Right forelimb (tissue), 1 donor: ENCODE results near the gene ARID5A.
"Not testable (repeated sequence)": the region's sequence is repeated elsewhere in the genome, so short reads cannot be mapped to it uniquely, and the experiment has no call there.

Experiments used
- DNase-seq: peaks from one replicate; pipeline ENCODE4 v3.0.0-alpha.2; 2018

The ARID5A gene

DNA sequence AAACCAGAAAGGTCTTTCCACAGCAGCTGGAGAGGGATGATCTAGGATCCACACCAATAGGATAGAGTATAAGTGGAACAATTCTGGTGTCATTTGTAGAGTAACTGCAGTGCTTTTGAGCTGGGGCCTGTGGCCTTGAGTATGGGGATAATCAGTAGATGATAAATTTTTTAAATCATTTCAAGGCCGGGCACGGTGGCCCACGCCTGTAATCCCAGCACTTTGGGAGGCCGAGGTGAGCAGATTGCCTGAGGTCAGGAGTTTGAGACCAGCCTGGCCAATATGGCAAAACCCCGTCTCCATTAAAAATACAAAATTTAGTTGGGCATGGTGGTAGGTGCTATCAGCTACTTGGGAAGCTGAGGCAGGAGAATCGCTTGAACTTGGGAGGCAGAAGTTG is 20.9 kb downstream of the ARID5A start:
- DNase-seq, result not testable (repeated sequence)

DNA sequence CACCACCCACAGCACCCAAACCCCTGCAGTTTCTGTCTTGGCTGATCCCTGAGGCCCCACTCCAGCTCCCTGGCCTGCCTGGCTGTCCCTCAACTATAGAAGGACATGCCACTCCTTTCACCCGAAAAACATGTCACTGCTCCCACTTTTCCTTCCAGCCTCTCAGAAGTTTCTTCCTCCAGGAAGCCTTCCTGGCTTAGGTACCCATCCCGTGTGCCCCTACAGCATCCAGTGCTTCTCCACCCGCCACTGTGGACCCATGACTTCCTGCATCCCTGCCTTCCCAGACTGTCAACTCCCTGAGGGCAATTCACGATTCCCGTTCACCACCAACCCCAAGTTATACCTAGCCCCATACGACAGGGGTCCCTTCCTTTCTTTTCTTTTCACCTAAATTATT is 21.5 kb downstream of the ARID5A start:
- no peak for DNase-seq

DNA sequence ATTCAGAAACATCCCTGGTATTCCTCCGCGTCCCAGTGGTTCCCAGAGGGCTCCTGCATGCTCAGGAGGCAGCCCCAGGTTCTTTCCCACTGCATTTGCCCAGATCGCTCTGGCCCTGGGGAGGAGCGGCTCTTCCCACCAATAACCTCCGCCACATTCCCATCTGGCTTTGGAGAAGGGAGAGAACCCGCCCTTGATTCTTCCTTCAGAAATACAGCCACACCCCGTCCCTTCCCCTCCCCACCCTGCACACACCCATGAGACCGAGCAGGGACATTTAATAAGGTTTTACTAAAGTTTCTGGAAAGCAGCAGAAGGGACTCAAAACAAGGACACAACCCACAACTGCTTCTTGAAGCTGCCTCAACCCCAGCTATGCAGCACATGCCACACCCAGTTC is 21.9 kb downstream of the ARID5A start:
- DNase-seq, result no peak

DNA sequence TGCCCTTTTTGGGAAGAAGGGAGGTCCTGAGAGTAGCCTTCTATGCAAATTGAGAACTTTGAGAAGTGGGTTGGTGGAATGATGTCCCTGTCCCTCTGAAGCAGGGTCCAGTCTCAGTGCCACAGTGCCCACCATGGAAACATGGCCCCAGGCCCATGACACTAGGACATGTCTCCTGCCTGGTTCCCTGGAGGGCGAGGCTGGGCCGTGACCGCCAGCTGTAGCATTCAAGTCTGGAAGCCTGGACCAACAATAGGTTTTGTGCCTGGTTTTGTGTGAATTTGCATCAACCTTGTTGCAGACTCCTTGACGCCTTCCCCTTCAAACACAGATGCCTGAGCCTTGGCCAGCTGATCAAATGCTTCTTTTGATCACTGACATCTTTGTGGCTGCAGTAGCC is 27.5 kb downstream of the ARID5A start:
- no peak for DNase-seq

DNA sequence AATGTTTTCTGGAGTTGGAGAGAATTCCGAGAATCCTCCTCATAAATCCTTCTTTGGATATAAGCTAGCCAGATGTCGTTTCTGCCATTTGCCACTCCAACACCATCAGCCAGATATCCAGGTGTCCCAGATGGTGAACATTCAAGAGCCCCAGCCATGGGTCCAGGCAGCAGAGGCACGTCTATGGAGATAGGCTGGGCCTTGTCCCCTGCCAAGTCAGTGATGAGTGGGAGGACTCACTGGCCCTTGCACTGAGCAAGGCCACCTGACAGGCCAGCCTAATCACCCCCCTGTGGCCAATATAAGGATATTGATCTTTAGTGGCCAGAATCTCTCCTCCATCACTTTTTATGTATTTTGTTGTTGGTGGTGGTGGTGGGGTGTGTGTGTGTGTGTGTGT is 28.0 kb downstream of the ARID5A start:
- no peak for DNase-seq

DNA sequence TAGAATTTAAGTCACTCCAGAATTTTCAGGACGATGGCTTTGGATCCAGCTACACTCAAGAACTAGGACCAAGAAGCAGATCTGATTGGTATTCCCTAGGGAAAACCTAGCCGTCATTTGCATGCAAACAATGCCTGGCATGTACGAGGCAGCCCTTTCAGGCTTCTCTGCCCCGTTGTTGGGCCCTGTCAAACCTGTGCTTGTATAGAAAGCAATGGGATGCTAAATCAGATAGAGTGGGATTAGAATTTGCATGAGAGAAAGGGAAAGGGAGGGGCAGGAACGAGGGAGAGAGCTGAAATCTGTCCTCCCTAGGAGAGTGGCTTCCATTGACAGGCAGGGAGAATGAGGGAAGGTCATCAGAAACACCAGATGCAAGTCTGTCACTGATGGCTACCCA is 28.6 kb downstream of the ARID5A start:
- DNase-seq, result no peak

DNA sequence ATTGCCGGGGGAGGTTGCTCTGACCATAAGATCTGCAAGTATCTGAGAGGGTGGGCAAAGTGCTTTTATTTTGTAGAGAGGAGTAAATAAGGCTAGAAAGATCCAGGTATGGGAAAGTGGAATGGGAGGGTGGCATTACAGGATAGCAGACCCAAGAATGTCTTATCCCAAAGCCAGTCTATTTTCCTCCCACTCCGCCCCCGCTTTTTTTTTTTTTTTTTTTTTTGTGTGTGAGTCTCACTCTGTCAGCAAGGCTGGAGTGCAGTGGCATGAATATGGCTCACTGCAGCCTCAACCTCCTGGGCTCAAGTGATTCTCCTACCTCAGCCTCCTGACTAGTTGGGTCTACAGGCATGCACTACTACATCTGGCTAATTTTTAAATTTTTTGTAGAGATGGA is 31.5 kb downstream of the ARID5A start:
- no peak for DNase-seq

DNA sequence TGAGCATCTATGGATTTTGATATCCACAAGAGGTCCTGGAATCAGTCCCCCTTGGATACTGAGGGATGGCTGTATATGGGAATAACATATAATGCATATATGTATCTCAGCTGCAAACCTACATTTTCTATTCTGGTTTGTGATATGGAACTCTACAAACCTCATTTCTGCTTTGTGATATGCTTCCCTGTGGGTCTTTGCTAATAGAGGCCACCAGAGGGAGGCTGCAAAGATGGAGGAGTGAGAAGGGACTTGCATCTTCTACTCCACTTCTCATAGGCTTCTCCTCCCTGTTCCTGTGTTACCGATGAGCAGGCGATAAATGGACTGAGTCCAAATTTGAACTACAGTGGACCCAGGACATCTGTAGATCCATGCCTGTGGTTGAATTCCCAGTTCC is 37.8 kb downstream of the ARID5A start:
- DNase-seq, result no peak

DNA sequence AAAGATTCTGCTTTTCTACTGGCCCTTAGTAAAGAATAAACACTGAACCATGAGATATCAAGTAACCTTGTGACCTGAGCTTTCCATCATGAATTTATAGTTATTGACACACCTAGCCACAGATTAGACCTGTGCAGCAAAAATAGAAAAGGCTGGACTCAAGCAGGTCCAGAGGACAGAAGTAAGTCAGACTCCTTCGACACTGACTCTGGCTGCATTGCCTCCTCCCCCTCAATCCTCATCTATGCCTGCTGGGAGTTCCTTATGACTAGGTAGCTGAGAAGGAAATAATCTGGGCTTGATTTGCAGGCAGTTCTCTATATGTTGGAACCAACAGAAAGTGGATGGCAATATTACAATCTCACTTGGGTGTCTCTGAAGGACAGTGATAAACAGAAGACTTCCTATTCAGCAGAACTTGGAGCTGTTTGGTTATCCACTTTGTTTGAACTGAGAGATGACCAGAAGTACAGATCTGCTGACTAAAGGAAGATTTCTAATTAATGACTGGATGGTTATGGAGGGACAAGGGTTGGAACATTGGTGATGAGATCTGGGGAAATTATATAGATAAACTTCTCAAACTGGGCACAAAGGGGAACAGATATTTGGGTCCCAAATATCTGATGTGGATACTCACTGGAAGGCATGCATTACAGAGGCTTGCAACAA is 39.4 kb downstream of the ARID5A start:
- no peak for DNase-seq

DNA sequence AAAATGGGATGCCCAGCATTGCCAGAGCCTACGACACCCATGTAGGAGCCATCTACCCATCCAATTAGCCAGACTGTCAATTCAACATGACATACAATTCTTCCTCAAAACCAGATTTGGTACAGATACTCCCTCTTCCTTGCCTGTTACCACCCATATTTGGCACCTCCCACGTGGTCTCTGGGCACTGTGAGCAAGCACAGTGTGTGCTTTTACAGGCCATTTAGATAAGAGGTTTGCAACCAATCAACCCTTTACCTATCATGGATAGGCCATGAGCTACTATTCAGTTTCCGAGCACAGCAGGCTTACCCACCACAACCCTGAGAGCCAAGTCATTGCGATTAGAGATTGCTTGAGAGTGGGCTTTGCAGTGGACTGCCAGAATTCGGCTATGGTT is 40.9 kb downstream of the ARID5A start:
- DNase-seq, result no peak

DNA sequence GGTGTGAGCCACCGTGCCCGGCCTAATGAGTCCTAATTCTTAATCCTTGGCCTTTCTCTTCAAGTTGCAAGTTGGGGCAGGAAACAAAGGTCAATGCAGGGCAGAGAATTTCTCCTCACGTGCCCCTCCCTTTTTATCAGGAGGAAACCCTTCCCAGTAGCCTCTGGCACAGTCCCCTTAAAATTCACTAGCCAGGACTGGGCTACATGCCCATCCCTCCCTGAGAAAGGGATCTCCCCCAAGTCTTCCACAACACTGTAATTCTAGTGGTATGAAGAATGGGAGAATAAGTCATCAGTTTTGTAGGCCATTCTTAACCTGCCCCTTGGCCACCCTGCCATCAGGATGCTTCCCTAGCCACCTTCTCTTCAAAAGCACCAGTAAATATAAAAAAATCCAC is 42.2 kb downstream of the ARID5A start:
- DNase-seq, result no peak

DNA sequence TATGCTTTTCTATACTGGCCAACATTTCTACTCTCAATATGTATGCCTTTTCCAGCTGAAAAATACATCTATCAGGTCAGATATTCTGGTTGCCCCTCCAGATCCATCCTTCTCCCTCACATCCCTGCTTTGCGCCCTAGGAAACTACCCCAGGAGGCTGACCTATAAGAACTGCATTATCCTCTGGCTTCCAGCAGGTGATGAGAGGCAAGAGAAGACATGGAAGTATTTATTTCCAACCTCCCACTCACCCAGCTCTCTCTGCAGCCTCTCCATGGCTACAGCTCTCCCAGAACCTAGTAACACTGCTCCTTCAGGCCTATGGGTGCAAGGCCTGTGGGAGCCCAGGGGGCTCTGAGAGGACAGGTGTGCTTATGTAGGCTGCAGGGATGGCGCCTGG is 42.9 kb downstream of the ARID5A start:
- DNase-seq, result no peak

DNA sequence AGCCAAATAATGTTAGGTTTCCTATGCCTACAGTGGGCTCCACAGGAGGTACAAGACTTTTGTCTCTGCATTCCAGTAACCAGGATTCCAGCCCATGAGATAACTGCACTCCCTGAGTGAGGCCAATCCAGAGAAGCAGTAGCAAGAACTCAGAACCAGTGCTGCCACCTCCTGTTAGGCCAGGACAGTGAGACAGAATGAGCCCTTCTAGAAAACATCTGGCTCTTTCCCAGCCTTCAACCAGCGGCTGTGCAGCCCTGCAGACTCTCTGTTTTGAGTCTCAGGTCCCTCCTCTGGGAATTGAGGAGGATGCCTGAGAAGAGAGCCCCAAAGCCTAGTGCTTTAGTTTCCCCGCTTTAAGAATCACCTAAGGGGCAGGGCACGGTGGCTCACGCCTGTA is 44.2 kb downstream of the ARID5A start:
- no peak for DNase-seq

DNA sequence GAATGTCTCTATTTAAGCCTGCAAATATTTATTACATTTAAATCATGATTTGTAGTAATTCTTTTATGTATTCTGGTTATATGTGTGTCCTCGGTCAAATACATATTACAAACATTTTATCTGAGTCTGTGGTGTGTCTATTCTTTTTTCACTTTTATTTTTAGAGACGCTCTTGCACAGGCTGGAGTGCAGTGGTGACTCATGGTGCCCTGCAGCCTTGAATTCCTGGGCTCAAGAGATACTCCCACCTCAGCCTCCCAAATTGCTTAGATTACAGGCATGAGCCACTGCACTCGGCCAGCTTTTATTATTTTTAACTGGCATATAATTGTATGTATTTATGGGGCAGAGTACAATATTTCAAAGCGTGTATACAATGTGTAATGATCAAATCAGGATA is 47.5 kb downstream of the ARID5A start:
- DNase-seq, result no peak

DNA sequence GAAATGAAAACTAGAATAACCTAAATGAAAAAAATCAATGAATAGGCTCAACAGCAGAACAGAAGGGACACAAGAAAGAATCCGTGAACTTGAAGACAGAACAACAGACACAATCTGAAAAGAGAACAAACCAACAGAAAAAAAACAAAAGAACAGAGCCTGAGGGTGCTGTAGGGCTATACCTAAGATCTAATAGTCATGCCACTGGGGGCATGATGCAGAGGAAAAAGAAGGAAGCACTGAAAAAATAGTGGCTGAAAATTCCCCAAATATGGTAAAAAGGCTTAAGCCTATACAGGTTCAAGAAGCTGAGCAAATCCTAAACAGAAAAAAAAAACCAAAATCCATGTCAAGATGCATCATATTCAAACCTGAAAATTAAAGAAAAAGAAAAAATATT is 51.3 kb downstream of the ARID5A start:
- no peak for DNase-seq

DNA sequence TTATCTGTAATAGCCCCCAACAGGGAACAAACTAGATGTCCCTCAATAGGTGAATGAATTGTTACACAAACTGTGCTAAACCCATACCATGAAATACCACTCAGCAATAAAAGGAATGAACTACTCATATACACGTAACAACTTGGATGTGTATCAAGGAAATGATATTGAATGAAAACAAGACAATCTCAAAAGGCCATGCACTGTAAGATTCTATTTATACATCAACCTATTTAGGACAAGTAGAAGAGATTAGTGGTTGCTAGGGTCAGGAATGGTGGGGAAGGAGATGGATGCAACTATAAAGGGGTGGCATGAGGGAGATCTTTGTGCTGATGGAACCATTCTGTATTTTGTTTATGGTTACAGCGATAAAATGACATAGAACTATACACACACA is 54.5 kb downstream of the ARID5A start:
- no peak for DNase-seq

DNA sequence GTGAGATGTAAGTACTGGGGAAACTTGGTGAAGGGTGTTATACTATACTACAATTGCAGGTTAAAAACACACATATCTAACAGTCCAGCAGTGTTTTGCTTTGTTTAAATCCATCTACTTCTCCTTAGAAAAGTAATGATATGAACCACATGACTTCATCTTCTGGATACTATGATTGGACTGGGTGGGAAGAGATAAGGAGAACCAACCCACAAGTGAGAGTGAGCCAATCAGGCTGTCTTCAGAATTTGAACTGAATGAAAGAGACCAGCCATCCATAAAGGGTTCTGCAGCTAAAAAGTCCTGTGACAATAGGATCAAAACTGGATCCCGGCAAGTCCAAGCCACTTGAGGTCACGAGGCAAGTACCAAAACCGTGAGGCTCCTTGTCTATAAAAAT is 54.9 kb downstream of the ARID5A start:
- DNase-seq, result no peak

DNA sequence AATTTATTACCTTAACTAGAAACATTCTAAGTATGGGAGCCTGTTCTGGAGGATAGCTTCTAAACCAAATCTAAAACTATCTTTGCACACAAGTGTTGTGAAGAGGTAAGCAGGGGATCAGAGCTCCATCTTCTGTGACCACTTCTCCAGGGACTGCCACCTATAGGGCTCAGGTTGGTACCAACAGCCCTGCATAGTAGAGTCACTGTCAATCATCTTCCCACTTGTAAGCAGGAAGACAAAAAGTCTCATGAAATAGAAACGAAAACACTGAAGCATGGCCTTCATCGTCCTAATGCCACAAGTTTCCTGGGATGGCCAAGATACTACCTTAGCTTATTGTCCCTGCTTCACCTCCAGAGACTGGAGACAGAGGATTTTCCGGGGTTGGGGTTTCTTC is 57.7 kb downstream of the ARID5A start:
- DNase-seq, result no peak

DNA sequence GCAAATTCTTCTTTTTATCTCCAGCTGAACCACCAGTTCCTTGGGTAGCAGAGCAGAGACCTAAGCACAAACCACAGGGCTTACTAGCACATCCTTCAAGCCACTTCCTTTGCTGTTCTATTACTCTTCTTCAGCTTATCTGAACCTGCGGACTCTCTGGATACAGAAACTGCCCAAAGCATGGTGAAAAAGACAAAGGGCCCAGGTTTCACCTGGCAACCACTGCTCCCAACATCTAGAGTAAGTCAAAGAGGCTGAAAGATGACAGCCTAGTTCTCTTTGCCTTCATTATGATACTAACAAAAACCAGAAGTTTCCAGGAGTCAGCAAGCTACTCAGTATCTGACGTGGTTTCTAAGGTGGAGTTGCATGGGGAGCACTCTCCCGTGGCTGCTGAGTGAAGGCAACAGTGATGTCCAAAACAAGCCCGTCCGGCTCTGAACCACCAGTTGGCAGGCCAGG is 58.2 kb downstream of the ARID5A start:
- no peak for DNase-seq

DNA sequence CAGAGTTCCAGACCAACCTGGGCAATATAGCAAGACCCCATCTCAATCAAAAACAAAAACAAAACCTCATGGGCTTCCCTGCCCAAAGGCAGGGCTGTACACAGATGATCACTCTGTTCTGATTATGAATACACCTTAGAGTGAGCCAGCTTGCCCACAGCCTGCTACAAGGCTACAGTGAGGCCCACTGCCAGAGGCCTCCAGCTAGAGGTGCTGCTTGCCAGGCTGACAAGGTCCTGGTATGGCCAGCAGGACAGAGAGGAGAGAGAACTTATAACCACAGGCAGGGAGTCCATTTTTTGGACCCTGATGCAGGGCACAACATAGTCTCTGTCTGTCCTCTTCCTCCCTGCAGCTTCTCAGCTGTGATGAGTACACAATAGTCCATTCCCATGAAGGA is 60.0 kb downstream of the ARID5A start:
- no peak for DNase-seq

DNA sequence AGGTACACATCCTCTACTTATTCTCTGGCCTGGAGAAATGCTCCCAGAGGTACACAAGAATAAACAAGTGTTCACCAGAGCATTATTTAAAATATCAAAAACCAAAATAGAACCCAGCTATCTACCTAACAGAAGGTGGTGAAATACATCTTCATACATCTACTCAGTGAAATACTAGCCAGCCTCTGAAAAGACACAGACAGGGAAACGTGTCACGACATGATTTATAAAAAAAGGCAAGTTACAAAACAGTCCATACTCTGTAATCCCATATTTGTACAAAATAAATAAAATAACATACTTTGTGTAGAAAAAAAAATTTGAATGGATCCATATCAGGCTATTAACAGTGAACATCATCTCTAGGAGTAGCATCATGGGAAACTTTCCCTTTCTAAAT is 63.4 kb downstream of the ARID5A start:
- no peak for DNase-seq

DNA sequence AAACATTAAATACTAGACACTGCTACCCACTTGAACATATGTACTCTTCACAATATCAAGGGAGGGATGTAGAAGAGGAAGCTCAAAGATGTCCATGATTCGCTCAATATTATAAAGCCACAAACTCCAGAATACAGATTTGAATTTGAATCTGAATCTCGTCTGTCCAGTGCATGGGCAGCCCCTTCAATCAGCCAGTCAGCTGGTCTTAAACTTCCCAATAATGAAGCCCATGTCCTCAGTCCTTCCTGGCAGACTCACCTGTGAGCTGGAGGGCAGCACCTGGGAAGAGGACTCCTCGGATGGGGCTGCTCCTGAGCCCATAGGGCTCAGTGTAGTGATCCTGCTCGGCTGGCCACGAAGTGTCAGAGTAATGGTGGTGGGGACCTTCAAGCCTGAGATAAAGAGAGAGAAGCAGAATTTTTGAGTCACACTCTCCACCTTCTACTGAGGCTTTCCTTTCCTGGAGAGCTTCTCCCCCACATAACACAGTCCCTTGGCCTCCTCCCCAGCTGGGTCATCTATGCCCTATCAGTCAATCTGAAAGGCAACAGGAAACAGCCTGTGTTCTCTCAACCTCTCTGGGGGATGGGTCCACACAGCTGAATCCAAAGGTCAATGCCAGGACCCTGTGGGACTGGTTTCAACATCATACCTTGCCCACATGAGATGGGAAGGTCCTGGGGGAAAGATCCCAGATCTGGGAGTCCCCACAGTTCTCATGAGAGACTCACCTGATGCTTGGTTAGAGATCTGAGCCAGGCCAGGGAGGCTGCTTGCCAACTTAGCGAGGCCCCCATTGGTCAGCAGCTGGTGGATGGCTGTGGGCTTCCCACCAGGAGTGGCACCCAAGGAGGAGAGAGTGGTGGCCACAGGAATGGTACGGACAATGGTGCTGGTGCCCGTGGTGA is 65.1 kb downstream of the ARID5A start:
- DNase-seq, result no peak
